MM.1S (cell line): ENCODE measurements around the gene TP53AIP1.
A peak's percentile ranks its signal among the peaks of the same experiment; 100 is the strongest.

Source experiments
- DNase-seq: peaks from one replicate; pipeline ENCODE4 v3.0.0-alpha.2; 2015
- H2AFZ ChIP-seq: fragments of 300-600 bp; sonication (generic); 2 replicates; pipeline ENCODE4 v1.6.0; 2016; ENCODE audit warnings: antibody characterized with exemption, low read length
- H3F3A ChIP-seq: fragments of 300-600 bp; sonication (generic); 2 replicates; pipeline ENCODE4 v1.6.1; 2016; ENCODE audit warnings: mild to moderate bottlenecking, antibody characterized with exemption, low read length, moderate library complexity, mixed read lengths; ENCODE audit not compliant: insufficient read depth
- H3K27ac ChIP-seq: fragments of 300-600 bp; sonication (generic); 2 replicates; pipeline ENCODE4 v1.5.1; 2016; ENCODE audit warnings: mild to moderate bottlenecking, low read length
- H3K27me3 ChIP-seq: fragments of 300-600 bp; sonication (generic); replicated peaks from 2 replicates; pipeline ENCODE4 v1.6.0; 2016; ENCODE audit warnings: low read length; ENCODE audit not compliant: insufficient read depth
- H3K36me3 ChIP-seq: fragments of 300-600 bp; sonication (generic); replicated peaks from 2 replicates; pipeline ENCODE4 v1.6.1; 2016; ENCODE audit warnings: mild to moderate bottlenecking, low read length, mixed read lengths; ENCODE audit not compliant: insufficient read depth
- H3K4me1 ChIP-seq: fragments of 300-600 bp; sonication (generic); 2 replicates; pipeline ENCODE4 v1.6.1; 2016; ENCODE audit warnings: low read length, mixed read lengths
- H3K4me2 ChIP-seq: fragments of 300-600 bp; sonication (generic); 2 replicates; pipeline ENCODE4 v1.6.0; 2016; ENCODE audit warnings: low read depth, low read length
- H3K4me3 ChIP-seq: fragments of 300-600 bp; sonication (generic); 2 replicates; pipeline ENCODE4 v1.5.1; 2016; ENCODE audit warnings: low read length, mixed read lengths
- H3K79me2 ChIP-seq: fragments of 300-600 bp; sonication (generic); 2 replicates; pipeline ENCODE4 v1.6.1; 2016; ENCODE audit warnings: mixed run types, low read length, mixed read lengths
- H3K9ac ChIP-seq: fragments of 300-600 bp; sonication (generic); 2 replicates; pipeline ENCODE4 v1.6.1; 2016; ENCODE audit warnings: low read length, mixed read lengths
- H3K9me2 ChIP-seq: fragments of 300-600 bp; sonication (generic); replicated peaks from 2 replicates; pipeline ENCODE4 v1.6.1; 2016; ENCODE audit warnings: mild to moderate bottlenecking, low read length, mixed read lengths; ENCODE audit not compliant: insufficient read depth
- H3K9me3 ChIP-seq: fragments of 300-600 bp; sonication (generic); replicated peaks from 2 replicates; pipeline ENCODE4 v1.6.1; 2016; ENCODE audit warnings: mild to moderate bottlenecking, low read length, mixed read lengths; ENCODE audit not compliant: insufficient read depth
- H4K20me1 ChIP-seq: fragments of 300-600 bp; sonication (generic); 2 replicates; pipeline ENCODE4 v1.6.1; 2016; ENCODE audit warnings: mild to moderate bottlenecking, low read length, moderate library complexity, mixed read lengths; ENCODE audit not compliant: insufficient read depth
- CTCF ChIP-seq: fragments of 300-600 bp; sonication (generic); IDR thresholded peaks from 2 replicates; pipeline ENCODE4 v1.5.1; 2016; ENCODE audit warnings: antibody characterized with exemption, low read length, mixed read lengths
- EZH2 ChIP-seq: fragments of 300-600 bp; sonication (generic); optimal IDR thresholded peaks from 2 replicates; pipeline ENCODE3; 2017; ENCODE audit warnings: low read depth, mild to moderate bottlenecking, antibody characterized with exemption, low read length, mixed read lengths
- EZH2phosphoT487 ChIP-seq: fragments of 300-600 bp; sonication (generic); IDR thresholded peaks from 2 replicates; pipeline ENCODE4 v1.6.1; 2018; ENCODE audit warnings: antibody characterized with exemption, low read length

The TP53AIP1 gene

GRCh38 chr11:128957202-128957482 lies 14.5 kb upstream of the TP53AIP1 start:
- H3K79me2 ChIP-seq: no peaks in the 10 kb centered on the region
- no peaks in the 10 kb centered on the region for H4K20me1 ChIP-seq
- H3K4me1 ChIP-seq: no peaks in the 10 kb centered on the region
- H3F3A ChIP-seq: no peaks in the 10 kb centered on the region
- H3K9me2 ChIP-seq: no peaks in the 10 kb centered on the region
- H3K9ac ChIP-seq: no peak overlapping the region
- H3K4me3 ChIP-seq: no peak overlapping the region
- H3K9me3 ChIP-seq: no peaks in the 10 kb centered on the region
- no peaks in the 10 kb centered on the region for H3K36me3 ChIP-seq
- no peak overlapping the region for H2AFZ ChIP-seq
- H3K27me3 ChIP-seq: no peaks in the 10 kb centered on the region
- H3K27ac ChIP-seq: no peak overlapping the region
- TF ChIP-seq EZH2phosphoT487: no peak
- no peak for TF ChIP-seq CTCF
- no peak for TF ChIP-seq EZH2
- H3K4me2 ChIP-seq: no peak overlapping the region
- no peak for DNase-seq

GRCh38 chr11:128956401-128957201 lies 13.9 kb upstream of the TP53AIP1 start:
- Histone ChIP-seq H3K9me2 (no peaks in the 10 kb centered on the region), H3K79me2 (no peaks in the 10 kb centered on the region), H3K4me1 (no peaks in the 10 kb centered on the region), H3K36me3 (no peaks in the 10 kb centered on the region), H3K9me3 (no peaks in the 10 kb centered on the region), H3K4me3 (no peak overlapping the region), H3K4me2 (no peak overlapping the region), H3K27ac (no peak overlapping the region), H2AFZ (no peak overlapping the region), H3F3A (no peaks in the 10 kb centered on the region), H3K9ac (no peak overlapping the region), H4K20me1 (no peaks in the 10 kb centered on the region), H3K27me3 (no peaks in the 10 kb centered on the region)
- peak; percentile 72 for DNase-seq
- peak; percentile 74 for TF ChIP-seq CTCF
- TF ChIP-seq EZH2: no peak

GRCh38 chr11:128955636-128956035 lies 13.0 kb upstream of the TP53AIP1 start:
- peak; percentile 2 for DNase-seq
- H4K20me1 ChIP-seq: no peaks in the 10 kb centered on the region
- H3K4me1 ChIP-seq: no peaks in the 10 kb centered on the region
- H3K36me3 ChIP-seq: no peaks in the 10 kb centered on the region
- no peaks in the 10 kb centered on the region for H3K79me2 ChIP-seq
- no peak overlapping the region for H2AFZ ChIP-seq
- no peak overlapping the region for H3K4me2 ChIP-seq
- H3K9me2 ChIP-seq: no peaks in the 10 kb centered on the region
- no peak for TF ChIP-seq EZH2phosphoT487
- H3F3A ChIP-seq: no peaks in the 10 kb centered on the region
- H3K9me3 ChIP-seq: no peaks in the 10 kb centered on the region
- H3K4me3 ChIP-seq: no peak overlapping the region
- H3K27ac ChIP-seq: no peak overlapping the region
- H3K9ac ChIP-seq: no peak overlapping the region
- no peaks in the 10 kb centered on the region for H3K27me3 ChIP-seq

- H3K4me2 ChIP-seq: no peak overlapping the region
- H3K9me2 ChIP-seq: no peaks in the 10 kb centered on the region
- no peaks in the 10 kb centered on the region for H3K9me3 ChIP-seq
- no peaks in the 10 kb centered on the region for H4K20me1 ChIP-seq
- no peaks in the 10 kb centered on the region for H3K79me2 ChIP-seq
- no peaks in the 10 kb centered on the region for H3K27me3 ChIP-seq
- no peak overlapping the region for H3K4me3 ChIP-seq
- H3K27ac ChIP-seq: no peak overlapping the region
- TF ChIP-seq EZH2phosphoT487: no peak
- no peak for TF ChIP-seq CTCF
- no peak for TF ChIP-seq EZH2
- no peak overlapping the region for H2AFZ ChIP-seq
- H3K4me1 ChIP-seq: no peaks in the 10 kb centered on the region
- H3K9ac ChIP-seq: no peak overlapping the region
- no peaks in the 10 kb centered on the region for H3K36me3 ChIP-seq
- H3F3A ChIP-seq: no peaks in the 10 kb centered on the region
- no peak for DNase-seq
Observed at GRCh38 chr11:128953151-128953550, 10.5 kb upstream of the TP53AIP1 start.
